HEK293 (cell line): ENCODE measurements around the gene ZDHHC11.

Source experiments
- ZNF335 ChIP-seq: fragments of 450-650 bp; formaldehyde crosslinking; conservative IDR thresholded peaks from 2 replicates; pipeline ENCODE4 v1.5.1; 2016; ENCODE audit warnings: missing biosample characterization, missing genetic modification characterization
- ZNF416 ChIP-seq: fragments of 450-650 bp; formaldehyde crosslinking; IDR thresholded peaks from 2 replicates; pipeline ENCODE4 v1.5.1; 2016; ENCODE audit warnings: missing biosample characterization, missing genetic modification characterization
- ZNF501 ChIP-seq: fragments of 450-650 bp; formaldehyde crosslinking; IDR thresholded peaks from 2 replicates; pipeline ENCODE4 v1.5.1; 2016; ENCODE audit warnings: missing biosample characterization, missing genetic modification characterization
- ZNF768 ChIP-seq: fragments of 450-650 bp; formaldehyde crosslinking; IDR thresholded peaks from 2 replicates; pipeline ENCODE4 v1.5.1; 2018; ENCODE audit warnings: missing biosample characterization, mild to moderate bottlenecking, missing genetic modification characterization
- ZSCAN30 ChIP-seq: fragments of 450-650 bp; IDR thresholded peaks from 2 replicates; pipeline ENCODE4 v1.5.1; 2018; ENCODE audit warnings: missing biosample characterization, mild to moderate bottlenecking, missing genetic modification characterization, moderate library complexity
- TF ChIP-seq, protein P1 (sequence below): fragments of 450-650 bp; formaldehyde crosslinking; IDR thresholded peaks from 2 replicates; pipeline ENCODE4 v1.5.1; 2016; ENCODE audit warnings: missing biosample characterization, missing genetic modification characterization
- TF ChIP-seq, protein P2 (sequence below): fragments of 450-650 bp; formaldehyde crosslinking; IDR thresholded peaks from 2 replicates; pipeline ENCODE4 v1.5.1; 2016; ENCODE audit warnings: missing biosample characterization, missing genetic modification characterization
- TF ChIP-seq, protein P3 (sequence below): fragments of 450-650 bp; formaldehyde crosslinking; IDR thresholded peaks from 2 replicates; pipeline ENCODE4 v1.5.1; 2016; ENCODE audit warnings: missing biosample characterization, missing genetic modification characterization
- TF ChIP-seq, protein P4 (sequence below): fragments of 450-650 bp; formaldehyde crosslinking; optimal IDR thresholded peaks from 2 replicates; pipeline ENCODE3; 2016; ENCODE audit warnings: missing biosample characterization, mild to moderate bottlenecking, missing genetic modification characterization

DNA sequence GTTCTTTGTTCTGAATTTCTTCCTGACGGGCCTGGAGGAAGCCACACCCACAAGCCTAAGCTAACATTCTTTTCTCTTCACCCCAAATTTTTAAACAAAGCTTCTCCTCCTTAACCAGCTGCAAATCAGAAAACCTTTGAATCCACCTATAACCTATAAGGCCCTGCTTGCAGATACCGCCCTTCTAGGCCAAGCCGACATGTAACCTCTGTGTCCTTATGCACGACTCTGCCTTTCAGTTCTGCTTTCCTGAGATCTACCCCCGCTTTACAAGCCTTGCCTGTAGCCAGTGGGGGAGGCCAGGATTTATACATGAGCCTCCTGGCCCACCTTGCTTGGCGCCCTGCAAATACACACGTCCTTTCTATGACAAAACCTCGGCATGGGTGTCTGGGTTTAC, 22.5 kb upstream of the ZDHHC11 start:
- TF ChIP-seq, protein P1, sequence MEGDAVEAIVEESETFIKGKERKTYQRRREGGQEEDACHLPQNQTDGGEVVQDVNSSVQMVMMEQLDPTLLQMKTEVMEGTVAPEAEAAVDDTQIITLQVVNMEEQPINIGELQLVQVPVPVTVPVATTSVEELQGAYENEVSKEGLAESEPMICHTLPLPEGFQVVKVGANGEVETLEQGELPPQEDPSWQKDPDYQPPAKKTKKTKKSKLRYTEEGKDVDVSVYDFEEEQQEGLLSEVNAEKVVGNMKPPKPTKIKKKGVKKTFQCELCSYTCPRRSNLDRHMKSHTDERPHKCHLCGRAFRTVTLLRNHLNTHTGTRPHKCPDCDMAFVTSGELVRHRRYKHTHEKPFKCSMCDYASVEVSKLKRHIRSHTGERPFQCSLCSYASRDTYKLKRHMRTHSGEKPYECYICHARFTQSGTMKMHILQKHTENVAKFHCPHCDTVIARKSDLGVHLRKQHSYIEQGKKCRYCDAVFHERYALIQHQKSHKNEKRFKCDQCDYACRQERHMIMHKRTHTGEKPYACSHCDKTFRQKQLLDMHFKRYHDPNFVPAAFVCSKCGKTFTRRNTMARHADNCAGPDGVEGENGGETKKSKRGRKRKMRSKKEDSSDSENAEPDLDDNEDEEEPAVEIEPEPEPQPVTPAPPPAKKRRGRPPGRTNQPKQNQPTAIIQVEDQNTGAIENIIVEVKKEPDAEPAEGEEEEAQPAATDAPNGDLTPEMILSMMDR (tag by site-specific recombination) = no peak
- no peak for TF ChIP-seq ZNF501 (tag by site-specific recombination)
- TF ChIP-seq, protein P2, sequence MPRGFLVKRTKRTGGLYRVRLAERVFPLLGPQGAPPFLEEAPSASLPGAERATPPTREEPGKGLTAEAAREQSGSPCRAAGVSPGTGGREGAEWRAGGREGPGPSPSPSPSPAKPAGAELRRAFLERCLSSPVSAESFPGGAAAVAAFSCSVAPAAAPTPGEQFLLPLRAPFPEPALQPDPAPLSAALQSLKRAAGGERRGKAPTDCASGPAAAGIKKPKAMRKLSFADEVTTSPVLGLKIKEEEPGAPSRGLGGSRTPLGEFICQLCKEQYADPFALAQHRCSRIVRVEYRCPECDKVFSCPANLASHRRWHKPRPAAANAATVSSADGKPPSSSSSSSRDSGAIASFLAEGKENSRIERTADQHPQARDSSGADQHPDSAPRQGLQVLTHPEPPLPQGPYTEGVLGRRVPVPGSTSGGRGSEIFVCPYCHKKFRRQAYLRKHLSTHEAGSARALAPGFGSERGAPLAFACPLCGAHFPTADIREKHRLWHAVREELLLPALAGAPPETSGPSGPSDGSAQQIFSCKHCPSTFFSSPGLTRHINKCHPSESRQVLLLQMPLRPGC (tag by site-specific recombination) = no peak
- TF ChIP-seq ZNF416 (tag by site-specific recombination) = no peak
- no peak for TF ChIP-seq ZSCAN30
- TF ChIP-seq, protein P3, sequence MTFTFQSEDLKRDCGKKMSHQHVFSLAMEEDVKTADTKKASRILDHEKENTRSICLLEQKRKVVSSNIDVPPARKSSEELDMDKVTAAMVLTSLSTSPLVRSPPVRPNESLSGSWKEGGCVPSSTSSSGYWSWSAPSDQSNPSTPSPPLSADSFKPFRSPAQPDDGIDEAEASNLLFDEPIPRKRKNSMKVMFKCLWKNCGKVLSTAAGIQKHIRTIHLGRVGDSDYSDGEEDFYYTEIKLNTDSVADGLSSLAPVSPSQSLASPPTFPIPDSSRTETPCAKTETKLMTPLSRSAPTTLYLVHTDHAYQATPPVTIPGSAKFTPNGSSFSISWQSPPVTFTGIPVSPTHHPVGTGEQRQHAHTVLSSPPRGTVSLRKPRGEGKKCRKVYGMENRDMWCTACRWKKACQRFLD (tag by site-specific recombination) = no peak
- TF ChIP-seq, protein P4, sequence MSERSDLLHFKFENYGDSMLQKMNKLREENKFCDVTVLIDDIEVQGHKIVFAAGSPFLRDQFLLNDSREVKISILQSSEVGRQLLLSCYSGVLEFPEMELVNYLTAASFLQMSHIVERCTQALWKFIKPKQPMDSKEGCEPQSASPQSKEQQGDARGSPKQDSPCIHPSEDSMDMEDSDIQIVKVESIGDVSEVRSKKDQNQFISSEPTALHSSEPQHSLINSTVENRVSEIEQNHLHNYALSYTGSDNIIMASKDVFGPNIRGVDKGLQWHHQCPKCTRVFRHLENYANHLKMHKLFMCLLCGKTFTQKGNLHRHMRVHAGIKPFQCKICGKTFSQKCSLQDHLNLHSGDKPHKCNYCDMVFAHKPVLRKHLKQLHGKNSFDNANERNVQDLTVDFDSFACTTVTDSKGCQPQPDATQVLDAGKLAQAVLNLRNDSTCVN (tag by site-specific recombination) = no peak
- TF ChIP-seq ZNF768 (tag by site-specific recombination) = no peak
- no peak for TF ChIP-seq ZNF335
